Skin epidermis (tissue), 12 donors: ENCODE data around the gene IRF2BP1.
"Not testable (repeated sequence)": the region's sequence is repeated elsewhere in the genome, so short reads cannot be mapped to it uniquely, and the experiment has no call there.

ENCODE experiments used
- H3K27ac ChIP-seq, 21 experiments: fragments of 200-600 bp; sonication (generic) in 11 of 21; one replicate each; pipeline ENCODE4 v1.5.0; 2020; ENCODE audit warnings: mild to moderate bottlenecking in 3 of 21, inconsistent platforms in 2 of 21, moderate library complexity in 2 of 21
- H3K4me3 ChIP-seq, 7 experiments: fragments of 200-600 bp; sonication (generic) in 2 of 7; one replicate each; pipeline ENCODE4 v1.5.0; 2020; ENCODE audit warnings: inconsistent platforms in 2 of 7, mild to moderate bottlenecking in 2 of 7, moderate library complexity in 1 of 7

Gene IRF2BP1

DNA sequence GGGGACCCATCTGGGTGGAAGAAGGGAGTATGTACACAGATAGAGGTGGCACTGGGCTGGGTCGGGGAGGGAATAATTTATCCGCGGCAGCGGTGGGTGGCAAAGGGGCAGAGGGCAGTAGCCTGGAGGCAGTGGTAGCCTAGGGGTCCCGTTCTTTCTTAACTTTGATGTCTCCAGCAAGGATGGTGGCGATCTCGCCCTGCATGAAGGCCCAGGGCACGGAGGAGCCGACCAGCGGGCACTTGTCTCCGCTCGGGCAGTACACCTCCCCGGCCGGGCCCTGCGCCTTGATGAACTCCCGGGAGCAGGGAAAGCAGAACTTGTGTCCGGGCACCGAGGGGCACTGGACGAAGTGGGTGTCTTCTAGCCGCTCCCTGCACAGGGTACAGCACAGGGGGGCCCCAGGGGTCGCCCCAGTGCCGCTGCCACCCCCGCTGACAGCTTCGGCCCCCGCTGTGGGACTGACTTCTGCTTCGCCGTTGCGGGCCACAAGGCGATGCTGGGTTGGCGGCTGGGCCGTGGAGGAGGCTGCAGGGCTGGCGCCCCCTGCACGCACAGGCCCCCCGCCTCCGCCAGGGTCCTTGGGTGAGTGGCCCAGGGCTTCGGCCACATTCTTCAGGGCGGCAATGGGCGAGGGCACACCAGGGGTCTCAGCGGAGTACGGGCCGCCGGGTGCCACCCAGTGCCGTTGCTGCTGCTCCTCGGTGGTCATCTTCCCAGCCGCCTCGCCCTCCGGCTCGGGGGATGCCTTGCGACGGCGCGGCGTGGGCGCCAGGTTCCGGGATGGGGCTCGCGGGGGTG is 1.9 kb downstream of the IRF2BP1 start:
- Histone ChIP-seq H3K4me3 (peak overlapping the region in 1 of 7 experiments; percentile 42), H3K27ac (no peak overlapping the region)

DNA sequence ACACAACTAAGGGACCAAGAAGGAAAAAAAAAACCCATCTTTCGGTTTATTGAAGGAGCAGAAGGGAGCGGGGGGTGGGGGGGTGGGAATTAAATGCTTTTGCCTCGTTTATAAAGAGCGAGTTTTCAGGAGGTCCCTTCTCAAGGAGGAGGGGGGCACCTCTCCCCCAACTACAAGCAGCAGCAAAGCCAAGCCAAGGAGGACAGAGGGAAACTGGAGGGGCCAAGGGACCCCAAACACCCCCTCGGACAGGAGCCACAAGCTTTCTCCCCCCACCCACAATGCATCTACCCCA is 2.4 kb downstream of the IRF2BP1 start:
- Histone ChIP-seq H3K4me3 (peak overlapping the region in 3 of 7 experiments; percentile 35 to 44 (median 42)), H3K27ac (no peak overlapping the region)

DNA sequence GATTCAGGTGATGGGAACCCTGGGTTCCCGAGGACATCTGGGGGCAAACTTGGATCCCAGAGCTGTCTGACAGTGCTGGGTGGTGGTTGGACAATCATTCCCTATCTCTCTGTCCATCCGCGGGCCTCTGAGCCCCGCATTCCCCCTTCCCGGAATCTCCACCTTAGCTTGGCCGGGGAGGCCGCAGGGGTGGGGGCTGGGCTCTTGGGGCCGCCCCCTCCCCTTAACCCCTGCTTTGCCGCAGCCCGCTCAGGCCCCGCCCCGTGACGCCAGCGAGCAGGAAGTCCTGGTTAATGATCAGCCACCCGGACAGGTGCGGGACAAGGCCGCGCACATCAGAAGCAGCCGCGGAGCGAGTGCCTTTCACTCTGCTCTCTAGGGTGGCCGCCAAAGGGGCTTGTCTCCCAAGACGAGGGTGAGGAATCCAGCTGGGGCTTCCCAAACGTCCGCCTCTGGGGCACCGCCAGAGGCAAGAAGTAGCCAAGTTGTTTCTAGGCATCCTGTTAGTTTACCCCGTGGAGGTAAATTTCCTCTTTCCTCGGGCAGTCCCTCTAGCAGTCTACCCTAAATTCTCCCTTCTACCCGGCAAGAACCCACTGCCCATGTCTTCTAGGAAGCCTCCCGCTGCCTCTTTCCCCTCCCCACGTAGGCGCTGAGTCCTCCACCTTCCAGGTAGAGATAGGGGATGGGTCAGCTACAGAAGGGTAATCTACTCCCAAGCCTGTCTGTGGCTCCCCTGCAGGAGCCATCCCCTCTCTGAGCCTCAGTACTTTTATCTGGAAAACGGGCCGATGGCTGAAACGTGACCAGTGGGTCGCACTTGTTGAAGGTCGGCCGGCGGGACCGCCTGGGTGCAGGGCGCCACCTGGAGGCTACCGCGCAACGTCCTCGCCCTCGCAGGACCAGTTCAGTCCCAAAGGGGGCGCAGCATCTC is 3.0 kb downstream of the IRF2BP1 start:
- H3K4me3 ChIP-seq: peak overlapping the region; percentile 5 to 44 (median 27)
- peak overlapping the region in 10 of 21 experiments; percentile 0 to 63 (median 18) for H3K27ac ChIP-seq

DNA sequence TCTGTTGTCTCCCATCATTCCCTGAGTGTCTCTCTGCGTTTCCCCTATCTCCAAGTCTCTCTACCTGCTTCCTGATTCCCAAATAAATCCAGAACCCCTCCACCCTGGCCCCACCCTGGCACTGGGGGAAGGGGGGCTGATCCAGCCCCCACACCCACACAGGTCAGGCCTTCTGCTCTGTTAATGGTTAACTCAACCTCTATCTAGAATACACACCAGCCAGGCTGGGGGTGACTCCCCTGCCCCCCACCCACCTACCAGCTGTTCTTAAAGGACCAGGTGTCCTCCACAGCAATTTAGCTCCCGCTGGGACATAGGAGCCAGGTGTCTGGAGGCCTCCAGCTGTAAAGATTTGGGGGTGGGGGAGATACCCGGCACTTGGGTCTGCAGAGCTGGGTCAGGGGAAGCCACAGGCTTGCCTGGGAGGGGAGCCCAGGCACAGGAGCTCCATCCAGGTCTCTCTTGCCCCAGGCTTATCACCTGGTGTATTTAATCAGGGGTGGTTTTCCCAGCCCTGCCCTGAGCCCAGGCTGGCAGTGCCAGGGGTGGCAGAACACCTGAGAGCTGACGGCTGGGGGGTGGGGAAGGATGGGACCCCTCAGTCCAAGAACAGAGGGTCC is 3.9 kb downstream of the IRF2BP1 start:
- Histone ChIP-seq H3K4me3 (no peak overlapping the region), H3K27ac (peak overlapping the region in 2 of 21 experiments; percentile 15 to 52)

DNA sequence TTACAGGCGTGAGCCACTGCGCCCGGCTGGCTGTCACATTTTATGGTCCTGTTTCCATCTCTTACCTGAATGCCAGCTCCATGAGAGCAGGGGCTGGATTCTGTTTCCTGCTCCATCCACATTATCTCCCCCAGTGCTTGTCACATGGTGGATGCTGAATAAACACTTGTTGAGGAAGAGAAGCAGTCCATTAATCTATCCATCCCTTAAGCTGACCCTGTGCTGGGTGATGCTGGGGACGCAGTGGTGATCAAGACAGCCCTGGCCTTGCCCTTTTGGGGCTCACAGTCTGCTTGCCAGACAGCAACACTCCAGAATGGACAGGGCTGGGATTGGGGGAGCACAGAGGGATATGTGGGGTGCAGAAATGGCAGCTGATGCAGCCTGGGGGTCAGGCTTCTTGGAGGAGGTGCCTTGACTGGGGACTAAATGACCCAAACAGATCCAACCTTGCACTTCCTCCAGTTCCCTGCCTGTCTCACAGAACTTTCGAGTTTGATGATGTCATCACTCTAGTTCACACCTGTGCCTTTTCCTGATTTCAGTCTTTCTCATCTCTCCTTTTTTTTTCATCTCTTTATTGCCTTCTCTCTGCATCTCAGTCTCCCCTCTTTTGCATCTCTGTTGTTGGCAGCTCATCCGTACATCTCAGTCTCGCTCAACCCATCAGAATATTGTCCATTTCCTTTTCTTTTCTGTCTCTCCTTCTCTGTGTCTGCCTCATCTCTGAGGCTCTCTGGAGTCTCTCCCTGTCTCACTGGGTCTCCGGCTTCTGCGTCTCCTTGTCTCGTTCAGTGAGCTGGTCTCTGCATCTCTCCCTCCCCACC is 4.6 kb downstream of the IRF2BP1 start:
- Histone ChIP-seq H3K27ac (no peak overlapping the region), H3K4me3 (no peak overlapping the region)

DNA sequence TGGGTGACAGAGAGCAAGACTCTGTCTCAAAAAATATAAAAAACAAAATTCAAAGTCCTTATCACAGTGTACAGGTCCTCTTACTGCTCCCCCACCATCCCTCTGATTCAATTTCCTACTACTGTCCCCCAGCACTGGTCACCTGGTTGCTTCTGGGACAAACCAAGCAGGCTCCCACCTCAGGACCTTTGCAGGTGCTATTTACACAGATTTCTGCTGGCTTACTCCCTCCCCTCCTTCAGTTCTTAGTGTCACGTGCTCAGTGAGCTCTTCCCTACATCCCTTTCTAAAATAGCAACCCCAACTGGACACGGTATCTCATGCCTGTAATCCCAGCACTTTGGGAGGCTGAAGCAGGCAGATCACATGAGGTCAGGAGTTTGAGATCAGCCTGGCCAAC is 6.0 kb downstream of the IRF2BP1 start:
- Histone ChIP-seq H3K4me3 (no peak overlapping the region), H3K27ac (no peak overlapping the region)

DNA sequence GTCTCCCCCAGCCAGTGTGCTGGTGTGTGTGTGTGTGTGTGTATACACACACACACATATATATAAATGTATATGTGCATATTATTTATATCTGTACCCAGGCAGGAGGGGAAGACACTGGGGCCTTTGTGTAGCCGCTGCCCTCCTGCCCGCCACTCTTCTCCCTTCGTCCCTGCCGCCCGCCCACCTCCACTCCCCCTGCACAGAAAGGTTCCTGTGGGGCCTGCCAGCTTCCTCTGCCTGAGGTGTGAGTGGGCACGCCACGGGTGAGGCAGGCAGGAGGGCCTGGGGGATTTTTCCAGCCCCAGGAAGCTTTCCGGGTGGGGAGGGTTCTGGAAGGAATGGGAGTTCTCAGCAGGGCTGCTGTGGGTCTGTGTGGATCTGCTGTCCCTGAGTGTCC is 6.9 kb downstream of the IRF2BP1 start:
- no peak overlapping the region for H3K27ac ChIP-seq
- no peak overlapping the region for H3K4me3 ChIP-seq

DNA sequence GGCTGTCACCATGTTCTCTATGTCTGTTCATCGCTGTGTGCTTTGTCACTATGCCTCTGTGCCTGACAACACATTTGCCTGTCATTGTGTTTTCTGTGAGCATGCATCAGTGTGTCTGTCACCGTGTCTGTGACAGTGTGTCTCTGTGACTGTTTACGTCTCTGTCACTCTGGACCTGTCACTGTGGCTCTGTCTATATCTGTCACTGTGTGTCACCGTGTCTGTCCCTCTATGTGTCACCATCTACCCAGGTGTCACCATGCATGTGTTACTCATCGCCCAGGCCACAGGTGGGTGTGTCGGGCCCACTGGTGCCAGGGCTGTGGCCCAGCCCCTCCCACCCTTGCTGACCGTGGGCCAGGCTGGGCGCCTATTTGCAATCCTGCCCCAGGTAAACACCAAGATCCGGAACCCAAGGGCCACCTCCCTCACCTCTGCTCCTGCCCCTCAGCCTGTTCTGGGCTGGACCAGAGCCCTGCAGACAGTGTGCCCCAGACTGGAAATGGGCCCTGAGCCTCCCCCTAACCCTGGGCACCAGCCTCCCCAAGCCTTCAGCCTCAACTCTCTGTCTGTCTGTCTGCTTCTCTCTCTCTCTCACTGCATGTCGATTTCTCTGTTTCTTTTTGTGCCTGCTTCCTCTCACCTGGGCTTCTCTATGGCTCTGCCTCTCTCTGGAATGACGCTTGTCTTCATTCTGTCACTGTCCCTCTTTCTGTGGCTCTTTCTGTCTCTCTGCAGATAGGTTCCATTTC is 7.7 kb downstream of the IRF2BP1 start:
- no peak overlapping the region for H3K4me3 ChIP-seq
- peak overlapping the region in 1 of 21 experiments; percentile 5 for H3K27ac ChIP-seq

DNA sequence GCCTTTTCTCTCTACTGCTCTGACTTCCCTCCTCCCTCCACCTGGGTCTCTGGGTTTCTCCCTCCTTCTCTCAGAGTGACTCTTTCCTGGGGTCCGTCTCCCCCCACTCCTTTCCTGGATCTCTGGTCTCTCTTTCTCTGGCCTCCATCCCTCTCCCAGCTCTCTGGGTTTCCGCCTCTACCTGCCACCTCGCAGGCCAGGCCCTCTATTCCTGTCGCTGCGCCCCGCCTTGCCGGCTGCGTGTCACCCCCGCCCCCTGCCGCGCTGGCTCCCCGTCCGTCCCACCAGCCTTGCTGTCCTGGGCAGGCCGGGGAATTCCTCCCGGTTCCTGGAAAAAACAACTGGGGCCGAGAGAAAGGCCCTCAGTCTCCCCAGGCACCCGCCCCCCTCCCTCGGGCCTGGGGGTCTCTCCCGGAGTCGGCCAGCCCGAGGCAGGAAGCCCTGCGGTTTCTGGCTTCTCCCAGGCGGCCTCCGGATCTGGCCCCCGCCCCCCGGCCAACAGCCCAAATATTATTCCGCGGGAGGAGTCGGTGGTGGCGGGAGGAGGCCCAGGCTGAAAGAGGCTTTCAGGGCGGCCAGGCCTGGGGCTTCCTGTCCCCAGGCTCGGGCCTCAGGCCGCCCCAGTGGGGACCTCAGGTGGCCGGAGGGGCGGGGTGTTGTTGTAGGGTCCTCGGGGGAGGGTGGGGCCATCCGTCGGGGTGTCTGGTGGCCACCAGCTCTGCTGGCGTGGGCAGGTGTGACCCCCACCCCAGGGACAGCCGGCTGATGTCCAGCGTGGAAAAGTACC is 9.3 kb downstream of the IRF2BP1 start:
- Histone ChIP-seq H3K27ac (peak overlapping the region in 19 of 21 experiments; percentile 2 to 89 (median 70)), H3K4me3 (peak overlapping the region in 3 of 7 experiments; percentile 6 to 12 (median 10))

DNA sequence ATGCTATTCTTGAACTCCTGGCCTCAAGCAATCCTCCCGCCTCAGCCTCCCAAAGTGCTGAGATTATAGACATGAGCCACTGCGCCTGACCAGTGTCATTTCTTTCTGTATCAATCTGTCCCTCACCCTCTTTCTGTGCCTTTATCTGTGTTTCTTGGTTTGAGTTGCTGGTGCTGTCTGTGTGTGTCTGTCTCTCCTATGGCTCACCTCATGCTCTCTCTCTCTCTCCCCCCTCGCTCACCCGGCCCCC is 9.9 kb downstream of the IRF2BP1 start:
- no peak overlapping the region for H3K4me3 ChIP-seq
- H3K27ac ChIP-seq: peak overlapping the region in 15 of 21 experiments; percentile 35 to 89 (median 72)

DNA sequence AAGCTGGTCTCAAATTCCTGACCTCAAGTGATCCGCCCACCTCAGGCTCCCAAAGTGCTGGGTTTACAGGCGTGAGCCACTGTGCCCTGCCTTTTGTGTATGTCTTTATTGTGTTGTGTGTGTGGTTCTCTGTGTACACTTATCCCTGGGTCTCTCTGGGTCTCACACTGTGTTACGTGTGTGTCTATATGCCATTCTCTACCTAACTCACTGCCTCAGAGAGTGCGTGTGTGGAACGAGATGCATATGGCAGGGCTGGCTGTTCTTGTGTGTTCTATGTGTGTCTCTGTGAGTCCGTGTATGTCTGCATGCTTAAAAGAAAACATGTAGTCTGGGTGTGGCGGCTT is 11.3 kb downstream of the IRF2BP1 start:
- H3K4me3 ChIP-seq: no peak overlapping the region

DNA sequence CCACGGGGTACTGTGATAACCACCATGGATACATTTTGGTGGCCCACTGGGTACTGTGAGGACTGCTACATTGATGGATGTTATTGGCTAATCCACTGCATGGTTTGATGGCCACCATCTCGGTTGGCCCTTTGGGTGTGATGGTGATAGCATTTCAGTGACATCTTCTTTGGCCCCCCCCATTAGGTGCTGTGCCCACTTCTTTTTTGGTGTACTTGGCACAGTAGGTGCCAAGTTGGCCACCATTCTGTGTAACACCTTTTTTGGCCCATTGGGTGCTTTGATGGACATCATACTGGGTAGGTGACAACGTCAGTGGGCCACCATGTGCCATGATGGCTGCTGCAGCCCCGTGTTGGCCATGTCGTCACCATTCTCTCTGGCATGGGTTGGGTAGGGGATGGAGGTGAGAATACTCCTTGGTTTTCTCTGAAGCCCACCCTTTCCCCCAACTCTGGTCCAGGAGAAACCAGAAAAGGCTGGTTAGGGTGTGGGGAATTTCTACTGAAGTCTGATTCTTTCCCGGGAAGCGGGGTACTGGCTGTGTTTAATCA is 12.6 kb downstream of the IRF2BP1 start:
- no peak overlapping the region for H3K27ac ChIP-seq
- no peak overlapping the region for H3K4me3 ChIP-seq

More for the DNA sequence above, 11.3 kb downstream of the IRF2BP1 start:
- no peak overlapping the region for H3K27ac ChIP-seq

DNA sequence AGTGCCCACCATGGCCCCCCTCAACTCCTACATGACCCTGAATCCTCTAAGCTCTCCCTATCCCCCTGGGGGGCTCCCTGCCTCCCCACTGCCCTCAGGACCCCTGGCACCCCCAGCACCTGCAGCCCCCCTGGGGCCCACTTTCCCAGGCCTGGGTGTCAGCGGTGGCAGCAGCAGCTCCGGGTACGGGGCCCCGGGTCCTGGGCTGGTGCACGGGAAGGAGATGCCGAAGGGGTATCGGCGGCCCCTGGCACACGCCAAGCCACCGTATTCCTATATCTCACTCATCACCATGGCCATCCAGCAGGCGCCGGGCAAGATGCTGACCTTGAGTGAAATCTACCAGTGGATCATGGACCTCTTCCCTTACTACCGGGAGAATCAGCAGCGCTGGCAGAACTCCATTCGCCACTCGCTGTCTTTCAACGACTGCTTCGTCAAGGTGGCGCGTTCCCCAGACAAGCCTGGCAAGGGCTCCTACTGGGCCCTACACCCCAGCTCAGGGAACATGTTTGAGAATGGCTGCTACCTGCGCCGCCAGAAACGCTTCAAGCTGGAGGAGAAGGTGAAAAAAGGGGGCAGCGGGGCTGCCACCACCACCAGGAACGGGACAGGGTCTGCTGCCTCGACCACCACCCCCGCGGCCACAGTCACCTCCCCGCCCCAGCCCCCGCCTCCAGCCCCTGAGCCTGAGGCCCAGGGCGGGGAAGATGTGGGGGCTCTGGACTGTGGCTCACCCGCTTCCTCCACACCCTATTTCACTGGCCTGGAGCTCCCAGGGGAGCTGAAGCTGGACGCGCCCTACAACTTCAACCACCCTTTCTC is 13.6 kb downstream of the IRF2BP1 start:
- Histone ChIP-seq H3K4me3 (no peak overlapping the region), H3K27ac (no peak overlapping the region)

DNA sequence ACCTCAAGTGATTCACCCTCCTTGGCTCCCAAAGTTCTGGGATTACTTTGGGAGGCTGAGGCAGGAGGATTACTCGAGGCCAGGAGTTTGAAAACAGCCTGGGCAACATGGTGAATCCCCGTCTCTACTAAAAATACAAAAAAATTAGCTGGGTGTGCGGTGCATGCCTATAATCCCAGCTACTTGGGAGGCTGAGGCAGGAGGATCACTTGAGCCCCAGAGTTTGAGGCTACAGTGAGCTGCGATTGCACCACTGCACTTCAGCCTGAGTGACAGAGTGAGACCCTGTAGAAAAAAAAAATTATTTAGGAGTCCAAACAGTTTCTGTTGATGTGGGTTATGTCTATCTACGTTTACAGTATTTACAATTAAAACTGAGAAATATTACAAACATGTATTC is 15.1 kb downstream of the IRF2BP1 start:
- H3K4me3 ChIP-seq: no peak overlapping the region
- no peak overlapping the region for H3K27ac ChIP-seq

DNA sequence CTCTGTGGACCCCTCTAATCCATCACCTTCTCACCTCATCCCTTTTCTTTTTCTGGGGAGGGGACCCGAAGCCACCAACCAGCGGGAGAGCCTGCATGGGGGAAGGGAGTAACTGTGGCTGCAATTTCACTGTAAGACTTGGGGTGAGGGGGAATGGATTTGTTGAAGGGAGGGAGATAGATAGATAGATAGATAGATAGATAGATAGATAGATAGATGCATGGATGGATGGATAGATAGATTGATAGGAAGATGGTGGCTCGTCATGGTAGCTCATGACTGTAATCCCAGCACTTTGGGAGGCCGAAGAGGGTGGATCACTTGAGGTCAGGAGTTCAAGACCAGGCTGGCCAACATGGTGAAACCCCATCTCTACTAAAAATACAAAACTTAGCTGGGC is 18.7 kb downstream of the IRF2BP1 start:
- H3K4me3 ChIP-seq, H3K27ac ChIP-seq: not testable (repeated sequence)

DNA sequence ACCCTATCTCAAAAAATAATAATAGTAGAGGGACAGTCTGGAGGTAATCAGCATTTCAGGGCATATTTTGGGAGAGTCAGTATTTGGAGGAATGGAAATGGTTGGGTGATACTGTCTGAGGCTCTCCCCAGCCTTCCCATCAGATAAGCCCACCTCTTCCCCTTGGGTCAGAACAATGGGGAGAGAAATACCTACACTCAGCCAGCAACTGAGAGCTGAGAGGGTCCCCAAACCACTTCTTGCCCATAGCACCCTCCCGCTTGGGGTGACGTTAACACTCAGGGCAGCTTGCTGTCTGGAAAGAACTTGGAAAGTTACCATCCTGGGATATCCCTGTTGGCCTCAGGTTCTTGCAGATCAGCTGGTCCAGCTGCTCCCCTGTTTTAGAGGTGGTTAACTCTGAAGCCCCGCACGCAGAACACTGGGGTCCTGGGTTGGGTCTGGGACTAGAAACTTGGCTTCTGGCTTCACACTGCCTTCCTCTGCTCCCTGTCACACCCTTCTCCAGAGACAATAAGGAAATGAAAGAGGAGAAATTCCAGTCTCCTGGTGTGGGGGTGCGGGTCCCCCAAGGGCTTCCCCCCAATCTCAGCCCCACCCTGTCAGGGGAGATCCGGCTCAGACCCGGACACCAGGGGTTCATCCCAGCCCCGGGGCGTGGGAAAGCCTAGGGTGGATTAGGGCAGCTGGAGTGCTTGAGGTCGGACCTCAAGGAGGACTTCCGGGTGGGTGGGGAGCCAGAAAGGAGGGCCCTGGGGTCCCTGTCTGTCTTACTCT is 19.4 kb downstream of the IRF2BP1 start:
- H3K4me3 ChIP-seq: no peak overlapping the region
- no peak overlapping the region for H3K27ac ChIP-seq
